ENCODE measurements around the gene UBE2R2. TPM values are rescaled to one million over a fixed set of nuclear protein-coding genes. Genes with fewer than 3 reads are reported as not detected.

The UBE2R2 gene
- total RNA-seq, 1 experiment from 2014 or later: 52.1 TPM

GRCh38 chr9:33885948-33886347, 69.0 kb downstream of the UBE2R2 start:
- H3K14ac ChIP-seq (ENCODE audit: insufficient read depth, low read length): no peak overlapping the region
- no peak overlapping the region for H2BK20ac ChIP-seq (ENCODE audit: low read depth, low read length, poor library complexity, severe bottlenecking)
- H3K4me2 ChIP-seq (ENCODE audit: insufficient read depth, insufficient read length, low read length): no peak overlapping the region
- H3K4me1 ChIP-seq (ENCODE audit: insufficient read depth, low read length): no peaks in the 10 kb centered on the region; the same call in 1 of the 2 replicates
- H2BK12ac ChIP-seq (ENCODE audit: insufficient read length, low read depth, low read length): no peak overlapping the region
- H4K20me1 ChIP-seq (ENCODE audit: control insufficient read depth, insufficient read depth, insufficient read length): no peaks in the 10 kb centered on the region
- no peaks in the 10 kb centered on the region for H3K23me2 ChIP-seq (ENCODE audit: insufficient read length, low read depth, low read length, poor library complexity, severe bottlenecking)
- WGBS (ENCODE audit: extremely low coverage, insufficient read length, low lambda C conversion rate): 100% methylated on average over 1 of the region's 2 CpGs
- H3K36me3 Mint-ChIP-seq (ENCODE audit: insufficient read depth in 1 of 3, low read depth in 3 of 3): peaks cover 2 to 25% (median 15%) of the 10 kb centered on the region in 3 experiments
- H2BK120ac ChIP-seq (ENCODE audit: low read depth, low read length, poor library complexity, severe bottlenecking): no peak overlapping the region
- no peaks in the 10 kb centered on the region for H3K9me3 Mint-ChIP-seq
- no peak overlapping the region for H4K8ac ChIP-seq (replicated peaks; ENCODE audit: insufficient read length, low read depth, low read length)
- no peak overlapping the region for H3T11ph ChIP-seq (ENCODE audit: low read length)
- H3K9ac ChIP-seq (ENCODE audit: extremely low read depth, insufficient read length, low read length): no peak overlapping the region
- H4K5ac ChIP-seq (ENCODE audit: insufficient read length, low read depth, low read length): no peak overlapping the region
- H3K27ac ChIP-seq (ENCODE audit: insufficient read length, low read depth, low read length): no peak overlapping the region
- H2AK5ac ChIP-seq (ENCODE audit: insufficient read length, low read length): no peak overlapping the region
- no peak for DNase-seq
- H3K9me3 ChIP-seq (ENCODE audit: control insufficient read depth, low read depth, low read length): no peaks in the 10 kb centered on the region
- H3K79me1 ChIP-seq (ENCODE audit: insufficient read depth, low read depth, low read length, poor library complexity, severe bottlenecking): peaks cover 3% of the 10 kb centered on the region
- no peak overlapping the region for H3K56ac ChIP-seq (ENCODE audit: insufficient read length, low read depth, low read length)
- no peak overlapping the region for H2BK15ac ChIP-seq (ENCODE audit: low read depth, low read length)
- H3K27me3 ChIP-seq (ENCODE audit: insufficient read depth, low read length): no peaks in the 10 kb centered on the region
- no peak overlapping the region for H3K4ac ChIP-seq (ENCODE audit: low read depth, low read length)
- H3K18ac ChIP-seq (ENCODE audit: insufficient read length, low read depth, low read length): no peak overlapping the region
- H2BK5ac ChIP-seq (ENCODE audit: insufficient read length, low read length): no peak overlapping the region
- no peak overlapping the region for H3K4me3 Mint-ChIP-seq
- H3K27ac Mint-ChIP-seq: no peak overlapping the region
- H3K79me2 ChIP-seq (ENCODE audit: insufficient read depth, low read length): no peaks in the 10 kb centered on the region; the same call in 1 of the 2 replicates
- no peaks in the 10 kb centered on the region for H3K27me3 Mint-ChIP-seq (ENCODE audit: low read depth)
- no peak overlapping the region for H3K23ac ChIP-seq (ENCODE audit: insufficient read length, low read depth, low read length)
- no peak for TF ChIP-seq CTCF (conservative IDR thresholded peaks at IDR 0.05)
- H3K4me1 Mint-ChIP-seq: peaks cover 18 to 19% of the 10 kb centered on the region in 2 experiments
- H4K91ac ChIP-seq (ENCODE audit: insufficient read length, low read depth, low read length): no peak overlapping the region
- no peak overlapping the region for H2AFZ ChIP-seq (ENCODE audit: low read length)
